Measurements from ENCODE around the gene CASK. TPM values are rescaled to one million over a fixed set of nuclear protein-coding genes. Genes with fewer than 3 reads are reported as not detected.

Gene CASK
- total and polyA plus RNA-seq, 2 of the 13 experiments (the other 11 are each of a cell fraction or from before 2014, with no cell fraction given) = 14.5 to 16.0 TPM

DNA sequence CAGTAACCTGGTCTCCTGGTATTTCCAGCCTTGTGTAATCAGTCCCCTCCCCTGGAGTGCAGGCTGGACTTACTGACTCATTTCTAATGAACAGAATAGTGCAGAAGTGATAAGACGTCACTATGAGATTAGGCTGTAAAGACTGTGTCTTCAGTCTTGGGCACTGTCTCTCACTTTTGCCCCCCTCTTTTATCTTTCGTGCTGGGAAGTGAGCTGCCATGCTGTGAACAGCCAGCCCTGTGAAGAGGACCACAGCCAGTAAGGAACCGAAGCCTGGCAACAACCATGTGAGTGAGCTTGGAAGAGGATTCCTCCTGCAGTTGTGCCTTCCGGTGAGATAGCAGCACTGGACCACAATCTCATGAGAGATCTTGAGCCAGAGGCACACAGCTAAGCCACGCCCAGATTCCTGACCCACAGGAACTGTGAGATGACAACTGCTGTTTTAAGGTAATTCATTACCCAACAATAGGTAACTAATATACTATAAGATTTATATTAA, 302.1 kb downstream of the CASK start:
- no peak for TF ChIP-seq HOXA9 (CRISPR knock-in tag; IDR thresholded peaks at IDR 0.05; ENCODE audit: borderline replicate concordance)
- no peak for TF ChIP-seq MYNN (CRISPR knock-in tag; IDR thresholded peaks at IDR 0.05; ENCODE audit: low read depth)
- Histone ChIP-seq H3K36me3 (replicated peaks in 1 of 2; ENCODE audit: control insufficient read depth in 1 of 2, insufficient read depth in 2 of 2, low read length in 2 of 2) (no peaks in the 10 kb centered on the region; a peak in 1 of 5 replicates), H3K4me2 (ENCODE audit: low read depth, low read length) (no peak overlapping the region), H3K27ac (ENCODE audit: extremely low read length, insufficient read depth, low read length) (no peak overlapping the region), H3K4me3 (replicated peaks in 1 of 3; ENCODE audit: insufficient read depth in 1 of 3, low read depth in 2 of 3, low read length in 3 of 3) (no peak overlapping the region), H3K79me2 (ENCODE audit: insufficient read depth, low read length) (no peaks in the 10 kb centered on the region), H3K27me3 (ENCODE audit: control insufficient read depth in 1 of 2, insufficient read depth in 2 of 2, low read length in 2 of 2) (no peaks in the 10 kb centered on the region), H3K4me1 (ENCODE audit: insufficient read depth, low read length) (peaks cover 14% of the 10 kb centered on the region), H2AFZ (ENCODE audit: low read length) (no peak overlapping the region), H3K9ac (ENCODE audit: insufficient read depth, low read depth, low read length) (no peak overlapping the region), H4K20me1 (ENCODE audit: insufficient read depth, low read length) (no peaks in the 10 kb centered on the region), H3K9me3 (ENCODE audit: low read length) (no peaks in the 10 kb centered on the region)
- FAIRE-seq = no peak
- POLR2A ChIA-PET = no interaction called here
- in situ Hi-C loops (cut with HindIII; ENCODE audit: extremely low pct_ligation_motif_present, low pct_unique_long_range_greater_than_20kb) (no loop called here), intact Hi-C loops (cut with micrococcal nuclease; ENCODE audit: unreplicated experiment) (no loop called here)
- CTCF ChIA-PET (ENCODE audit: low intra/inter-chr PET ratio, low total read pairs) = no interaction called here
- DNase-seq (ENCODE audit: low spot score) = no peak
- BruUV-seq (replicated peaks) = no TSS peak
- no peak for ATAC-seq
- WGBS (ENCODE audit: low lambda C conversion rate) = 100% methylated on average over 3 of the region's 5 CpGs

DNA sequence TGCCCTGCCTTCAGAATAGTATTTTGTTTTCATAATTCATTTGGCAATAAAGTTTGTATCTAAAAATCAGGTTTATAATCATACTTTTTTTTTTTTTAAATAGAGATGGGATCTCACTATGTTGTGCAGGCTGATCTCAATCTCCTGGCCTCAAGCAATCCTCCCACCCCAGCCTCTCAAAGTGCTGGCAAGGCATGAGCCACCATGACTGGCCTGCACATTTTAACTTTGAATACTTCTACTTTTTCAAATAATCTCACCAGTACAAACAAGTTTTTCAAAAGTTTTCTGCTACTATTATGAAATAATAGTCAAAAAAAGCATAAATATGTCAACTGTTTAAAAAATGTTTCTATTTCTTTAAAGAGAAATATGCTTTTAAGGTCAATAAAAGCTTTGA, 304.1 kb downstream of the CASK start:
- no peak for FAIRE-seq
- DNase-seq (ENCODE audit: low spot score) = no peak
- no peak for ATAC-seq
- no TSS peak for BruUV-seq (replicated peaks)
- Histone ChIP-seq H3K27me3 (ENCODE audit: control insufficient read depth in 1 of 2, insufficient read depth in 2 of 2, low read length in 2 of 2) (no peaks in the 10 kb centered on the region), H4K20me1 (ENCODE audit: insufficient read depth, low read length) (no peaks in the 10 kb centered on the region), H3K36me3 (replicated peaks in 1 of 2; ENCODE audit: control insufficient read depth in 1 of 2, insufficient read depth in 2 of 2, low read length in 2 of 2) (no peaks in the 10 kb centered on the region; a peak in 1 of 5 replicates), H3K27ac (ENCODE audit: extremely low read length, insufficient read depth, low read length) (no peak overlapping the region), H3K4me1 (ENCODE audit: insufficient read depth, low read length) (peaks cover 16% of the 10 kb centered on the region), H3K9me3 (ENCODE audit: low read length) (no peaks in the 10 kb centered on the region), H3K79me2 (ENCODE audit: insufficient read depth, low read length) (no peaks in the 10 kb centered on the region), H2AFZ (ENCODE audit: low read length) (no peak overlapping the region), H3K9ac (ENCODE audit: insufficient read depth, low read depth, low read length) (no peak overlapping the region), H3K4me2 (ENCODE audit: low read depth, low read length) (no peak overlapping the region), H3K4me3 (replicated peaks in 1 of 3; ENCODE audit: insufficient read depth in 1 of 3, low read depth in 2 of 3, low read length in 3 of 3) (no peak overlapping the region)
- intact Hi-C loops (cut with micrococcal nuclease; ENCODE audit: unreplicated experiment) (no loop called here), in situ Hi-C loops (cut with HindIII; ENCODE audit: extremely low pct_ligation_motif_present, low pct_unique_long_range_greater_than_20kb) (no loop called here)
- POLR2A ChIA-PET = no interaction called here
- CTCF ChIA-PET (ENCODE audit: low intra/inter-chr PET ratio, low total read pairs) = no interaction called here
- TF ChIP-seq ZNF782 (CRISPR knock-in tag; IDR thresholded peaks at IDR 0.05; ENCODE audit: borderline replicate concordance) = no peak
- no peak for TF ChIP-seq SMARCE1 (IDR thresholded peaks at IDR 0.05; ENCODE audit: borderline replicate concordance)
- no peak for TF ChIP-seq ZNF34 (CRISPR knock-in tag; IDR thresholded peaks at IDR 0.05; ENCODE audit: borderline replicate concordance)
- TF ChIP-seq IRX3 (CRISPR knock-in tag; IDR thresholded peaks at IDR 0.05; ENCODE audit: borderline replicate concordance, low read depth) = no peak
- TF ChIP-seq SMARCC2 (IDR thresholded peaks at IDR 0.05) = no peak
- no peak for TF ChIP-seq ATRX (CRISPR knock-in tag; IDR thresholded peaks at IDR 0.05; ENCODE audit: borderline replicate concordance)
- TF ChIP-seq, protein P1, sequence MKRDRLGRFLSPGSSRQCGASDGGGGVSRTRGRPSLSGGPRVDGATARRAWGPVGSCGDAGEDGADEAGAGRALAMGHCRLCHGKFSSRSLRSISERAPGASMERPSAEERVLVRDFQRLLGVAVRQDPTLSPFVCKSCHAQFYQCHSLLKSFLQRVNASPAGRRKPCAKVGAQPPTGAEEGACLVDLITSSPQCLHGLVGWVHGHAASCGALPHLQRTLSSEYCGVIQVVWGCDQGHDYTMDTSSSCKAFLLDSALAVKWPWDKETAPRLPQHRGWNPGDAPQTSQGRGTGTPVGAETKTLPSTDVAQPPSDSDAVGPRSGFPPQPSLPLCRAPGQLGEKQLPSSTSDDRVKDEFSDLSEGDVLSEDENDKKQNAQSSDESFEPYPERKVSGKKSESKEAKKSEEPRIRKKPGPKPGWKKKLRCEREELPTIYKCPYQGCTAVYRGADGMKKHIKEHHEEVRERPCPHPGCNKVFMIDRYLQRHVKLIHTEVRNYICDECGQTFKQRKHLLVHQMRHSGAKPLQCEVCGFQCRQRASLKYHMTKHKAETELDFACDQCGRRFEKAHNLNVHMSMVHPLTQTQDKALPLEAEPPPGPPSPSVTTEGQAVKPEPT (CRISPR knock-in tag; IDR thresholded peaks at IDR 0.05; ENCODE audit: low read depth) = no peak
- no peak for TF ChIP-seq NFYC (CRISPR knock-in tag; IDR thresholded peaks at IDR 0.05)
- TF ChIP-seq, protein P2, sequence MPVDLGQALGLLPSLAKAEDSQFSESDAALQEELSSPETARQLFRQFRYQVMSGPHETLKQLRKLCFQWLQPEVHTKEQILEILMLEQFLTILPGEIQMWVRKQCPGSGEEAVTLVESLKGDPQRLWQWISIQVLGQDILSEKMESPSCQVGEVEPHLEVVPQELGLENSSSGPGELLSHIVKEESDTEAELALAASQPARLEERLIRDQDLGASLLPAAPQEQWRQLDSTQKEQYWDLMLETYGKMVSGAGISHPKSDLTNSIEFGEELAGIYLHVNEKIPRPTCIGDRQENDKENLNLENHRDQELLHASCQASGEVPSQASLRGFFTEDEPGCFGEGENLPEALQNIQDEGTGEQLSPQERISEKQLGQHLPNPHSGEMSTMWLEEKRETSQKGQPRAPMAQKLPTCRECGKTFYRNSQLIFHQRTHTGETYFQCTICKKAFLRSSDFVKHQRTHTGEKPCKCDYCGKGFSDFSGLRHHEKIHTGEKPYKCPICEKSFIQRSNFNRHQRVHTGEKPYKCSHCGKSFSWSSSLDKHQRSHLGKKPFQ (CRISPR knock-in tag; IDR thresholded peaks at IDR 0.05; ENCODE audit: insufficient replicate concordance) = no peak

All from HepG2 (cell line).